Inflammatory macrophage treated with lipopolysaccharide for 4 hours (primary cell): ENCODE results near the gene CTNNBL1.
A peak's percentile ranks its signal among the peaks of the same experiment; 100 is the strongest.
"Not testable (repeated sequence)": the region's sequence is repeated elsewhere in the genome, so short reads cannot be mapped to it uniquely, and the experiment has no call there.

ENCODE experiments used
- DNase-seq: peaks from one replicate; pipeline ENCODE4 v3.0.0-alpha.2; 2020

The CTNNBL1 gene

GRCh38 chr20:37713396-37713795, 19.6 kb downstream of the CTNNBL1 start:
- no peak for DNase-seq

- peak; percentile 91 for DNase-seq
These were observed 21.3 kb downstream of the CTNNBL1 start for GRCh38 chr20:37714978-37715672.

- no peak for DNase-seq
These were observed 27.9 kb downstream of the CTNNBL1 start for GRCh38 chr20:37721751-37722150.

- DNase-seq, result not testable (repeated sequence)
These were observed 28.5 kb downstream of the CTNNBL1 start for GRCh38 chr20:37722312-37722711.

- no peak for DNase-seq
These were observed 29.8 kb downstream of the CTNNBL1 start for GRCh38 chr20:37723668-37724067.

- no peak for DNase-seq
These were observed 31.3 kb downstream of the CTNNBL1 start for GRCh38 chr20:37725165-37725564.

GRCh38 chr20:37725855-37726254, 32.0 kb downstream of the CTNNBL1 start:
- no peak for DNase-seq

- DNase-seq, result no peak
These were observed 32.5 kb downstream of the CTNNBL1 start for GRCh38 chr20:37726321-37726720.

GRCh38 chr20:37726971-37727956, 33.4 kb downstream of the CTNNBL1 start:
- peak; percentile 54 for DNase-seq

- no peak for DNase-seq
These were observed 34.3 kb downstream of the CTNNBL1 start for GRCh38 chr20:37727957-37728634.

- DNase-seq, result no peak
These were observed 34.8 kb downstream of the CTNNBL1 start for GRCh38 chr20:37728635-37728983.

- no peak for DNase-seq
These were observed 35.6 kb downstream of the CTNNBL1 start for GRCh38 chr20:37729452-37729851.

GRCh38 chr20:37729909-37730308, 36.1 kb downstream of the CTNNBL1 start:
- no peak for DNase-seq

GRCh38 chr20:37733416-37733815, 39.6 kb downstream of the CTNNBL1 start:
- DNase-seq, result no peak

- no peak for DNase-seq
These were observed 40.6 kb downstream of the CTNNBL1 start for GRCh38 chr20:37734228-37734985.

- no peak for DNase-seq
These were observed 41.7 kb downstream of the CTNNBL1 start for GRCh38 chr20:37735541-37735940.

- DNase-seq, result no peak
These were observed 42.3 kb downstream of the CTNNBL1 start for GRCh38 chr20:37736132-37736531.

GRCh38 chr20:37737826-37738420, 44.1 kb downstream of the CTNNBL1 start:
- DNase-seq, result no peak

- DNase-seq, result no peak
These were observed 47.2 kb downstream of the CTNNBL1 start for GRCh38 chr20:37741055-37741454.

GRCh38 chr20:37741570-37741969, 47.7 kb downstream of the CTNNBL1 start:
- no peak for DNase-seq

- no peak for DNase-seq
These were observed 48.3 kb downstream of the CTNNBL1 start for GRCh38 chr20:37742131-37742530.

- DNase-seq, result no peak
These were observed 50.5 kb downstream of the CTNNBL1 start for GRCh38 chr20:37744347-37744746.
